Inflammatory macrophage treated with lipopolysaccharide for 1 hour (primary cell): Measurements from ENCODE around the gene TCN2.
"Not testable (repeated sequence)": the region's sequence is repeated elsewhere in the genome, so short reads cannot be mapped to it uniquely, and the experiment has no call there.

Experiments used
- DNase-seq, 2 donors: peaks; one replicate each; pipeline ENCODE4 v3.0.0-alpha.2; 2020 to 2022

Gene TCN2

GRCh38 chr22:30580896-30581295 lies 26.1 kb upstream of the TCN2 start:
- DNase-seq, result no peak

GRCh38 chr22:30582051-30582450 lies 24.9 kb upstream of the TCN2 start:
- no peak for DNase-seq

- no peak for DNase-seq
Observed at GRCh38 chr22:30582788-30583545, 24.0 kb upstream of the TCN2 start.

- DNase-seq, result no peak
Observed at GRCh38 chr22:30584441-30584840, 22.5 kb upstream of the TCN2 start.

GRCh38 chr22:30586414-30586813 lies 20.6 kb upstream of the TCN2 start:
- DNase-seq, result no peak

- DNase-seq, result no peak
Observed at GRCh38 chr22:30591191-30591587, 15.8 kb upstream of the TCN2 start.

- DNase-seq, result peak; percentile 94 to 97
Observed at GRCh38 chr22:30591588-30592359, 15.2 kb upstream of the TCN2 start, which contains the start of gene PES1. Gene PES1, minus strand, starts transcription at chr22:30591910. Its CDS starts 77 bp downstream, at chr22:30591833.

GRCh38 chr22:30592360-30592713 lies 14.6 kb upstream of the TCN2 start:
- DNase-seq, result not testable (repeated sequence)

- no peak for DNase-seq
Observed at GRCh38 chr22:30596199-30596598, 10.8 kb upstream of the TCN2 start.

- DNase-seq, result no peak
Observed at GRCh38 chr22:30596886-30597285, 10.1 kb upstream of the TCN2 start.

- DNase-seq, result no peak
Observed at GRCh38 chr22:30598986-30599385, 8.0 kb upstream of the TCN2 start.

- no peak for DNase-seq
Observed at GRCh38 chr22:30600921-30601320, 6.1 kb upstream of the TCN2 start.

GRCh38 chr22:30601464-30601863 lies 5.5 kb upstream of the TCN2 start:
- no peak for DNase-seq

- no peak for DNase-seq
Observed at GRCh38 chr22:30602049-30602448, 4.9 kb upstream of the TCN2 start.

GRCh38 chr22:30603801-30604200 lies 3.2 kb upstream of the TCN2 start:
- no peak for DNase-seq

- DNase-seq, result no peak
Observed at GRCh38 chr22:30604723-30605122, 2.3 kb upstream of the TCN2 start.

- peak; percentile 49 to 81 for DNase-seq
Observed at GRCh38 chr22:30605449-30606110, 1.4 kb upstream of the TCN2 start.

GRCh38 chr22:30607300-30607930 lies 441 bp downstream of the TCN2 start:
- DNase-seq, result no peak

- DNase-seq, result no peak
Observed at GRCh38 chr22:30607939-30608338, 965 bp downstream of the TCN2 start.

- DNase-seq, result peak; percentile 91 to 93
Observed at GRCh38 chr22:30609260-30610185, 2.5 kb downstream of the TCN2 start.

- DNase-seq, result peak; percentile 86 to 97
Observed at GRCh38 chr22:30610299-30610698, 3.3 kb downstream of the TCN2 start.

- no peak for DNase-seq
Observed at GRCh38 chr22:30611197-30611596, 4.2 kb downstream of the TCN2 start.
